SJSA1 (cell line): ENCODE measurements around the gene NDUFB7. TPM values are rescaled to one million over a fixed set of nuclear protein-coding genes. Genes with fewer than 3 reads are reported as not detected.
A peak's percentile ranks its signal among the peaks of the same experiment; 100 is the strongest.

Experiments
- DNase-seq, 2 experiments: peaks; one replicate each; pipeline ENCODE4 v3.0.0-alpha.2; 2015 to 2020; ENCODE audit warnings: low spot score in 2 of 2, low read depth in 1 of 2
- H3K27ac ChIP-seq: fragments of 250-450 bp; sonication (Bioruptor Pico); 2 replicates; pipeline ENCODE4 v1.5.1; 2020; ENCODE audit warnings: mild to moderate bottlenecking, moderate library complexity
- H3K27me3 ChIP-seq: fragments of 250-450 bp; sonication (Bioruptor Pico); replicated peaks from 2 replicates; pipeline ENCODE4 v1.5.1; 2020; ENCODE audit warnings: mild to moderate bottlenecking, moderate library complexity
- H3K36me3 ChIP-seq: fragments of 250-450 bp; sonication (Bioruptor Pico); 2 replicates; pipeline ENCODE4 v1.5.1; 2020; ENCODE audit warnings: mild to moderate bottlenecking
- H3K4me1 ChIP-seq: fragments of 250-450 bp; sonication (Bioruptor Pico); replicated peaks from 2 replicates; pipeline ENCODE4 v1.6.1; 2021; ENCODE audit warnings: mild to moderate bottlenecking
- H3K4me3 ChIP-seq: fragments of 250-450 bp; sonication (Bioruptor Pico); 2 replicates; pipeline ENCODE4 v1.5.1; 2020; ENCODE audit warnings: mild to moderate bottlenecking
- H3K9me3 ChIP-seq: fragments of 250-450 bp; sonication (Bioruptor Pico); replicated peaks from 2 replicates; pipeline ENCODE4 v1.5.1; 2020; ENCODE audit warnings: mild to moderate bottlenecking
- total RNA-seq: library from RNA; depleted of rRNA; stranded (reverse); fragments of >200 nt; shearing (Covaris generic); gene quantifications from 2 replicates; pipeline ENCODE4 v1.2.3, GENCODE V29; 2014; rRNA removed

Gene NDUFB7
- total RNA-seq, 1 experiment from 2014 or later, result 363 TPM

GRCh38 chr19:14516746-14517438 lies 55.0 kb downstream of the NDUFB7 start:
- DNase-seq, result no peak

More at GRCh38 chr19:14516746-14517438, 55.0 kb downstream of the NDUFB7 start:
- H3K4me3 ChIP-seq, result peak overlapping the region; percentile 97
- peaks cover 51% of the 10 kb centered on the region for H3K36me3 ChIP-seq
- H3K27ac ChIP-seq, result no peak overlapping the region; the same call in 1 of the 2 replicates
- no peaks in the 10 kb centered on the region for H3K27me3 ChIP-seq
- H3K4me1 ChIP-seq, result peaks cover 40% of the 10 kb centered on the region
- no peaks in the 10 kb centered on the region for H3K9me3 ChIP-seq

Other genes with a start within 250 kb of the NDUFB7 start
- gene ADGRE5, start 190.6 kb downstream of the NDUFB7 start, total RNA-seq, result 25.6 and 46.7 TPM in 2 replicates
- gene DDX39A, start 152.7 kb downstream of the NDUFB7 start, total RNA-seq, result 222 and 278 TPM in 2 replicates
- gene PKN1, start 138.8 kb downstream of the NDUFB7 start, total RNA-seq, result 75.2 and 79.7 TPM in 2 replicates
- gene PTGER1, start 96.7 kb downstream of the NDUFB7 start, total RNA-seq, result not detected in 2 replicates
- 148 and 234 TPM in 2 replicates for gene GIPC1, start 75.9 kb downstream of the NDUFB7 start, total RNA-seq
- gene DNAJB1, start 53.7 kb downstream of the NDUFB7 start, total RNA-seq, result 126 and 146 TPM in 2 replicates
- gene TECR, start 42.5 kb downstream of the NDUFB7 start, total RNA-seq, result 43.9 and 56.9 TPM in 2 replicates
- gene CLEC17A, start 11.0 kb upstream of the NDUFB7 start, total RNA-seq, result 0.18 TPM in 1 of 2 replicates, not detected in the other
- not detected in 2 replicates for gene ADGRE3, start 102.8 kb upstream of the NDUFB7 start, total RNA-seq
- 11.3 and 17.3 TPM in 2 replicates for gene ZNF333, start 118.0 kb upstream of the NDUFB7 start, total RNA-seq
- not detected in 2 replicates for gene ADGRE2, start 206.5 kb upstream of the NDUFB7 start, total RNA-seq